ENCODE data around the gene TRIM46. TPM values are rescaled to one million over a fixed set of nuclear protein-coding genes. Genes with fewer than 3 reads are reported as not detected.

Gene TRIM46
- polyA plus RNA-seq, 1 donor (not counting 4 experiments of a cell fraction or from before 2014, with no cell fraction given) = 1.7 TPM

- Histone ChIP-seq H3K4me1 (ENCODE audit: control insufficient read depth, extremely low read depth, insufficient read depth, low read length) (peaks cover 22% of the 10 kb centered on the region), H3K27me3 (ENCODE audit: control insufficient read depth, extremely low read depth, insufficient read depth, low read length) (no peaks in the 10 kb centered on the region), H4K20me1 (ENCODE audit: control insufficient read depth, extremely low read depth, insufficient read depth, low read length) (no peaks in the 10 kb centered on the region), H3K27ac (ENCODE audit: control insufficient read depth, insufficient read depth, low read length) (peak within 1 kb of the TSS; percentile 94), H3K9ac (ENCODE audit: control insufficient read depth, extremely low read depth, insufficient read depth, low read length) (peak within 1 kb of the TSS; percentile 98), H3K9me3 (ENCODE audit: control insufficient read depth, low read depth, low read length) (no peaks in the 10 kb centered on the region), H3K36me3 (ENCODE audit: control insufficient read depth in 2 of 2, extremely low read depth in 1 of 2, insufficient read depth in 2 of 2, low read length in 2 of 2) (peaks cover 0 to 5% of the 10 kb centered on the region in 2 experiments), H3K4me3 (ENCODE audit: control insufficient read depth in 2 of 3, extremely low read depth in 1 of 3, insufficient read depth in 2 of 3, low read depth in 1 of 3, low read length in 3 of 3) (peak within 1 kb of the TSS; percentile 66 to 90 (median 77)), H3K4me2 (ENCODE audit: control insufficient read depth, extremely low read depth, insufficient read depth, low read depth, low read length) (peak within 1 kb of the TSS; percentile 100), H3K79me2 (ENCODE audit: control insufficient read depth, insufficient read depth, low read length) (peaks cover 12% of the 10 kb centered on the region), H2AFZ (ENCODE audit: control insufficient read depth, low read length) (peak within 1 kb of the TSS; percentile 77), H3K9me1 (ENCODE audit: control insufficient read depth, extremely low read depth, insufficient read depth, low read length) (no peaks in the 10 kb centered on the region)
- no peak for FAIRE-seq
- dilution Hi-C loops (cut with MboI; ENCODE audit: extremely low pct_ligation_motif_present, low sequenced_read_pairs) = no loop called here
- no peak for TF ChIP-seq CTCF (optimal IDR thresholded peaks at IDR 0.05 in 1 of 3, IDR thresholded peaks at IDR 0.05 in 1 of 3, conservative IDR thresholded peaks at IDR 0.05 in 1 of 3; ENCODE audit: extremely low read depth in 1 of 3, insufficient read depth in 2 of 3, low read length in 3 of 3)
- DNase-seq (ENCODE audit: low read depth, low spot score) = no peak
Observed at GRCh38 chr1:155207806-155208540, 34.3 kb downstream of the TRIM46 start, which contains the start of gene THBS3. Gene THBS3, minus strand, starts transcription at chr1:155207897. Its CDS starts 21 bp downstream, at chr1:155207876.

- dilution Hi-C loops (cut with MboI; ENCODE audit: extremely low pct_ligation_motif_present, low sequenced_read_pairs) = no loop called here
- DNase-seq (ENCODE audit: low read depth, low spot score) = no peak
- Histone ChIP-seq H3K9me3 (ENCODE audit: control insufficient read depth, low read depth, low read length) (no peaks in the 10 kb centered on the region), H3K4me3 (ENCODE audit: control insufficient read depth in 2 of 3, extremely low read depth in 1 of 3, insufficient read depth in 2 of 3, low read depth in 1 of 3, low read length in 3 of 3) (peak within 1 kb of the TSS; percentile 66 to 90 (median 77)), H3K9ac (ENCODE audit: control insufficient read depth, extremely low read depth, insufficient read depth, low read length) (peak within 1 kb of the TSS; percentile 98), H3K4me2 (ENCODE audit: control insufficient read depth, extremely low read depth, insufficient read depth, low read depth, low read length) (peak within 1 kb of the TSS; percentile 100), H3K27ac (ENCODE audit: control insufficient read depth, insufficient read depth, low read length) (peak within 1 kb of the TSS; percentile 94), H3K79me2 (ENCODE audit: control insufficient read depth, insufficient read depth, low read length) (peaks cover 12% of the 10 kb centered on the region), H3K27me3 (ENCODE audit: control insufficient read depth, extremely low read depth, insufficient read depth, low read length) (no peaks in the 10 kb centered on the region), H2AFZ (ENCODE audit: control insufficient read depth, low read length) (peak within 1 kb of the TSS; percentile 86), H3K9me1 (ENCODE audit: control insufficient read depth, extremely low read depth, insufficient read depth, low read length) (no peaks in the 10 kb centered on the region), H3K36me3 (ENCODE audit: control insufficient read depth in 2 of 2, extremely low read depth in 1 of 2, insufficient read depth in 2 of 2, low read length in 2 of 2) (peaks cover 0 to 5% of the 10 kb centered on the region in 2 experiments), H3K4me1 (ENCODE audit: control insufficient read depth, extremely low read depth, insufficient read depth, low read length) (peaks cover 22% of the 10 kb centered on the region), H4K20me1 (ENCODE audit: control insufficient read depth, extremely low read depth, insufficient read depth, low read length) (no peaks in the 10 kb centered on the region)
- no peak for FAIRE-seq
- TF ChIP-seq CTCF (optimal IDR thresholded peaks at IDR 0.05 in 1 of 3, IDR thresholded peaks at IDR 0.05 in 1 of 3, conservative IDR thresholded peaks at IDR 0.05 in 1 of 3; ENCODE audit: extremely low read depth in 1 of 3, insufficient read depth in 2 of 3, low read length in 3 of 3) (no peak), EZH2 (IDR thresholded peaks at IDR 0.05; ENCODE audit: low read length) (no peak)
Observed at GRCh38 chr1:155208541-155209311, 35.1 kb downstream of the TRIM46 start, which contains the start of gene MTX1. Gene MTX1, plus strand, starts transcription at chr1:155208695. Its CDS starts 110 bp downstream, at chr1:155208805.

Measured in keratinocyte (primary cell).